NCI-H1417 treated with DMSO at 0.1 percent for 48 hours (cell line): ENCODE measurements around the gene MPHOSPH9.

Experiments used
- DNase-seq: peaks from one replicate; lab custom pipeline; 2025; lab: John Stamatoyannopoulos, UW

Gene MPHOSPH9

DNA sequence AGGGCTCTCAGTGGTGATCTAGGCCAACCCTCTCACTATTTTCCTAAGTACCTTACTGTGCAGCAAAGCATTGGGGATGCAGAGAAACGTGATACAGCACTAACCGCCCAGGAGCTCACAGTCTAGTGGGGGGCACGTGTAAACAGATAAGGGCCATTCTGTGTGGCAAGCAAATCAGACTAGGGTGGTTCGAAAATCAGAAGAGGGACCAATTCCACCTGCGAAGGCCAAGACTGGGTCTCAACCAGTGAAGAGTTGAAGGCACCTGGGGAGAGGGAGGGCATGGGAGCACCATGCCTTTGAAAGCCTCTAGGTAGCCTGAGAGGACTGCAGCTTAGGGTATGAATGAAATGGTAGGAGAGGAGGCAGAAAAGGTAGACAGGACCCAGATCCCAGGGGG, 84.3 kb downstream of the MPHOSPH9 start:
- no peak for DNase-seq

- no peak for DNase-seq
Measured at GRCh38 chr12:123148223-123148622, 84.7 kb downstream of the MPHOSPH9 start.

GRCh38 chr12:123145211-123145610, 87.7 kb downstream of the MPHOSPH9 start:
- DNase-seq = no peak

DNA sequence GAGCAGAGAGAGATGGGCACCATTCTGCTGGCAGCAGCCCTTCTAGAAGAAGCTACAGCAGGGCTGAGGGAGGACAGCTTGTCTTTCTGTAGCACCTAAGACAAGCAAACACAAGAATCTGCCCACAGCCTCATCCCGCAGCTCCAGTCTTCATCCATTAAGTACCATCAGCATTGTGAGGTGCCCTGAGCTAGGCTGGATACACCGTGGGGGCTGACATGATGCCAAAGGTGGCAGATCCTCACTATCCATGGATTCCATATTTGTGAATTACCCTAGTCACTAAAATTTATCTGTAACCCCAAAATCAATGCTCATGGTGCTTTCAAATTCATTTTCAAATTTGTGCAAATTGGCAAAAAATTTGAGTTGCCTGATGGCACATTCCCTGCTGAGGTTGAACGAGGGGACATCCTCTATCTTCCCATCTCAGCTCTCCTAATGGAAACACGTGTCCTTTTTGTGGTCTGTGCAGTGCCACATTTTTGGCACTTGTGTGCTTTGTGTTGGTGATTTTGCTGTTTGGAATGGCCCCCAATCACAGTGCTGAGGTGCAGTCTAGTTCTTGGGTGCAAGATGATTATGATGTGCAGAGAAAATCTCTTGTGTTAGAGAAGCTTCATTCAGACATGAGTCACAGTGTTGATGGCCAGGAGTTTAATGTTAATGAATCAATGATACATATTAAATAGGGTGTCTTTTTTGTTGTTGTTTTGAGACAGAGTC, 89.0 kb downstream of the MPHOSPH9 start:
- DNase-seq = no peak

DNA sequence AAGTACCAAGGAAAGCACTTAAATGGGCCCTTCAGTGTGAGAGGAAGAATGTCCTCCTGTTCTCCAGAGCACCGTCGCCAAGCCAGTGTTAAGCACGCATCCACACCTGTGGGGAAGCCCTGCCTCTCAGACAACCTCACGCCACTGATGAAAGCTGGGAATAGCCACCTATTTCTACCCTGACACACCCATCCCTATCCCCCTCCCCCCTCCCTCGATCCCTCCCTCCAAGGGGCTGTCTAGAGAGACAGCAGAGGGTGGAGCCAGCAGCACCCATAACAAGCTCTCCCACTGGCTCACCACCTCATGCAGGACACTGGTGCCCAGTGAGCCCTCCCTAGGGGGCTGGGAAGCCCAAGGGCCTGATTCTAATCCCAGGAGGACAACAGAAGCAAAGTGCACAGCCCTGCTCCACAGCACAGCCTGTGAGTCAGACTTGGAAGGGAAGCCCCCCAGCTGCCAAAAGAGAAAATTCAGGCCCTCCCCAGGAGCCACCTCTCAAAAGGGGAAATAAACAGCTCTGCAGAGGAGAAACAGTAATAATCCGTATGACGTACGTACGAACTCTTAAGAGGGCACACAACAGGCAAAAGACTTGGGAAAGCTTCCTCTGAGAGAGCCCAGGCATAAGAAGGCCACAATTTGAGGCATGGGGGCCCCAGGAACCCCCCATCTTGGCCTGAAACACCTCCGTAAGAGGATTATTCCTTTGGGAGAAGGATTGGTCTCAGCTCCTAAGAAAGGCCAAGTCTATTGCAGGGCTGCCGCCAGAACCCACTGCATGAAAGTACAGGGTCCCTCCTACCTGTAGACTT, 89.8 kb downstream of the MPHOSPH9 start:
- DNase-seq = no peak

DNA sequence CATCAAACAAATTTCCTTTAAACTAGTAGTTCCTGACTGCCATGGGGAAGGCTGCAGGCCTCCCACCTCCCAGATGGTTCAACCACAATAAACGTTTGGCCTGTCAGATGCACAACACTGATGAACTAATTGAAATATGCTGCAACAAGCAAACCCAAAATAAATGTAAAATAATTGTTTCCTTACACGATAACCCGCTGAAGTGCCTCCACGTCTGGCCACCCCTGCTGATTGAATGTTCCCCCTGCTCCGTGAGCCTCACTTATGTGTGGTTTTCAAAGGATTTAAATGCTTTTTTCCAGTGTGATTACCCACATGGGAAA, 90.5 kb downstream of the MPHOSPH9 start:
- DNase-seq = no peak

- DNase-seq = no peak
Measured at GRCh38 chr12:123141615-123142517, 91.1 kb downstream of the MPHOSPH9 start.

DNA sequence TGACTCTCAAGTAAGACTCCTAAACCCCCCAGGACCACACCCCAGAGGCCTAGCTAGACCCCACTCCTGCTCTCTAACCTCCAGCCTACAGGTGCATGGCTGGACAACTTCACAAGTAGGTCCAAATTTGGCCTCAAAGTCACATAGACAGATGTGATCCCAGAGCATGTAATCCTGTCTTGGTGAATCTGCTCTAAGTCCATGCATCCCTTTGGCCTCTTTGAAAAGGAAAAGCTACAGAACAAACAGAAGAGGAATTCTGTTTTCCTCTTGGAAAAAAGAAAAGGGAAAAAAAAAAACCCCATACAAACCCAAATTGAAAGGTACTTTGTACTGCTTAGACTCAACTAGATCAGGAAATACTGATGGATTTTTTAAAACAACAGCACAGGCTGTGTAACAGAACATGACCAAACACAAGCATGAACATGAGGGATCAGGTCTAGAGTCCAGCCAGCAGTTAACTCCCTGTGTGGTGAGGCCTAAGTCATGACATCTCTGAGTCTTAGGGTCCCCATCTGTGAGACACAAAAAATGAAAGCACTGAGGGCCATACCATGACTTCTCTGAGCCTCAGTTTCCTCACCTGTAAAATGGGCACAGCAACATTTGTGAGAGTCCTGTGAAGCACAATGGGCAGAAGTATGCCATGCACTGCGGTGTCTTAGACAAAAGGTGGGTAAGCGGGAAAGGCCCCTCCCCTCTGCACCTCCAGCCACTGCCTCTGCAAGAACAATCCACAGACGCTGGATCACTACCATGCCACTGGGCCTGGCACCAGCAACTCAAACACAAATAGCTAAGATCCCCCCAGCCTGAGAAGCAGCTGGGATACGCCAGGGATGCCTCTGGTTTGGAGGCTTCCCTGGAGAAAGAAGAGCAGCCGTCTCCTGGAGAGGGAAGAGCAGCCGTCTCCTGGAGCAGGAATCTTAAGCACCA, 92.0 kb downstream of the MPHOSPH9 start:
- DNase-seq = no peak

DNA sequence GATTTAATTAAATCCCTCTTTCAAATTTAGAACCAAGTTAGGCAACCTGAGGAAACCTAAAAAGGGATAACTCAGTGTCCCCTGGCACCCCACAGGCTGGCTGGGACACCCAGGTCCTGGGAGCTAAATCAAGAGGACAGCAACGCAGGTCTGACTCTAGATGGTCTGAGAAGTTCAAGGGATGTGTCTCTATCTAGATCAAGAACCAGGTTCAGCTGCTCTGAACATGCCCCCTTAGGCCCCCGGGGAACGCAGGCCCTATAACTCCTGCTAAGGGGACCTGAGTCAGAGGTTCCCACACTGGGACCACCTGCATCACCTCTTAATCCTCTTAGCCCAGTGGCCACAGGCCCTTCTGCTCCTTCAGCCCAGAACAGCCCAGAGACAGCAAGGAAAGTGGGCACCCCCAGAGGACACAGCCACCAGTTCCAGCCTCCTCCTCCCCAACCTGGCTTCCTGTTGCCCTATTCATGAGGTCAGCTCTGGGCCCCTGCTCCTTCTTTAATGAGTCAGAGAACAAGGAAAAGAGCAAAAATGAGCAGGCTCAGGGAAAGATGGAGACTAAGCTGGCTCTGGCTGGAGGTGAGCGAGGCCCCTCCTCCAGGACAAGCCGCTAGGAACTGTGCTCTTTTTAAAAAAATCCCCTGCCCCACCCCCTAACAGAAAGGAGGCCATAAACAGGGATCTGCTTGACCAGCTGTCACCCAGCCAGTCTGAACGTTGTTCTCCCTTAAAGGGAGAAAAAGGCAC, 92.8 kb downstream of the MPHOSPH9 start:
- DNase-seq = no peak

GRCh38 chr12:123135688-123136087, 97.3 kb downstream of the MPHOSPH9 start:
- DNase-seq = no peak

DNA sequence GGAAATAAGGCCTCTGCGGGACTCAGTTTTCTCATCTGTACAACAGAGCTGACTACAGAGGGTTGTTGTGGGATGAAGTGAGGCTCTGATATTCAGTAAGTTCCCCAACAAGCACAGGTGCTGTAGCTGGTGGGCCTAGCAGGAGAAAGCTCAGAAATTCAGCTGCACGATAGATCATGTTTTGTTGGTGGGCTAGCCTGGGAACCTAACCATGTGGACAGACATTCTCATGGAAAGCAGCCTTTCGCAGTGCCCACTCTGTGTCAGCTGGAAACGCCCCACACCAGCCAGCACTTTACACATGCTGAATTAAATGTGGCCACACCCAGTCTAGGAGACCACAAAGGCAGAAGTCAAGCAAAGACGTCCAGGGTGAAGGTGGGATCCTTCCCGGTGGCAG, 98.1 kb downstream of the MPHOSPH9 start:
- DNase-seq = no peak

DNA sequence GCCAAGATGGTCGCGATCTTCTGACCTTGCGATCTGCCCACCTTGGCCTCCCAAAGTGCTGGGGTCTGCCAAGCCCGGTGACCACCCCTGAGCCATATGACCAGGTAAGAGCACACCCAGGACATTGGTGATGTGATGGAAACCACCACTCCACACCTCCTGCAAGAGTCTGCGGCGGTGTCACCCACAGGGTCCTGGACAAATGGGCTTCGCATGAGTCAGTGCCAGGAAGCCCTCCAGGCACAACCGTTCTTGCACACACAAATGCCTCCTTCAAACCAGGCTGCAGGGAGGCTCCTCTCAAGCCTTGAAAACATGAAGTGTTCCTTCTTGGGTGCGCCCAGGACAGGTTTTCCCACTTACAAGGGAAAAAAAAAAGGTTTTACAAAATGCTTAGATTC, 98.7 kb downstream of the MPHOSPH9 start:
- DNase-seq = no peak

DNA sequence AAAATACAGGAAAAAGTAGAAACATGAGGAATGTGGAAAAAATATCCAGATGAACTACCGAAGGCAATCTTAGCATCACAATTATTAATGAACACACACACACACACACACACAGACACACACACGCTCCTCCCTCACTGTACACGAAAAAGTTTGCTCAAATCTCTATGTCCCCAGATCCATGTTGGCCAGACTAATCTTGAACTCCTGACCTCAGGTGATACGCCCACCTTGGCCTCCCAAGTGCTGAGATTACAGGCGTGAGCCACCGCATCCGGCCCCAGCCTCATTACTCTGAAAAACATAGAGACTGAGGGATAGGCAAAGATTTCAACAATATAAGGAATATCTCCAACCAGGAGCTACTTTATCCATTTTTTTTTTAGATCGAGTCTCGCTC, 99.2 kb downstream of the MPHOSPH9 start:
- no peak for DNase-seq

GRCh38 chr12:123132951-123133619, 99.9 kb downstream of the MPHOSPH9 start:
- DNase-seq = no peak

- peak; percentile 97 for DNase-seq
Measured at GRCh38 chr12:123131879-123132402, 101.0 kb downstream of the MPHOSPH9 start.

DNA sequence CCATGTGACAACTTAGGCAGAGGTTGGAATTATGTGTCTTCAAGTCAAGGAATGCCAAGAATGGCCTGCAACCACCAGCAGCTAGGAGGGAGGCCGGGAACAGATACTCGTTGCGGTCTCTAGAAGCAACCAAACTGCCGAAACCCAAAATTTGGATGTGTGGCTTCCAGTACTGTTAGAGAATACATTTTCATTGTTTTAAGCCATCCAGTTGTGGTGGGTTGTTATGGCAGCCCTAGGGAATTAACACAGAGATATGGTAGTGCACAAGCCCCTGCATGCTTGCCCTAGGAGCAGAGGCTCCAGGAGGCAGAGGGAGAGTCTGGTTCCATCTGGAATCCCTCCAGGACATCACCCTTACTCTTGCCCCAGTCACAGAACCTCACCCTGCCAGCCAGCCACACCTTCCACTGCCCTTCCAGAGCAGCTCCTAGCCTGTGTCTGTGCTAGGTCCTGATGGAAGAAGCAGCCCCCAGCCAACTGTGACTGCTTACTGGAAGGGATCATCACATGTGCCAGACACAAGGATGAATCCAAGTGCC, 101.6 kb downstream of the MPHOSPH9 start:
- no peak for DNase-seq

- DNase-seq = no peak
Measured at GRCh38 chr12:123129621-123130020, 103.3 kb downstream of the MPHOSPH9 start.

DNA sequence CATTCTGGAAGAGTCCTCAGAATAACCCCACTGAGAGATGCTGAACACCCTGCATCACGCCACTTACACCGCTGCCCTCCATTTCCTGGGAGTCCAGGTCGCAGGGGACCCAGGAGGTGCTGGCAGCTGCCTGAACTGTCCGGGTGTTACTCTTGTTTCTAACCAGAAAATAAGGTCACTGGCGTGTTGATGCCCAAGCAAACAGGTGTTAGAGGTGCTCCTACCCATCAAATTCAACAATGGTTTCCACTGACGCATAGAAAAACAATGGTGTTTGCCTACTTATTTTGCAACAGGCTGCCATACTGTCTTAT, 105.8 kb downstream of the MPHOSPH9 start:
- no peak for DNase-seq

GRCh38 chr12:123126294-123127181, 106.4 kb downstream of the MPHOSPH9 start:
- no peak for DNase-seq
